Measurements from ENCODE around the gene TENT4A.

The TENT4A gene

GRCh38 chr5:6712577-6713273, 507 bp upstream of the TENT4A start:
- H2BK5ac ChIP-seq (ENCODE audit: low read depth, low read length, poor library complexity, severe bottlenecking): peak overlapping the region; percentile 96
- peak overlapping the region; percentile 85 for H3K27ac ChIP-seq (ENCODE audit: low read length, poor library complexity, severe bottlenecking)
- H4K91ac ChIP-seq (ENCODE audit: low read length): peak overlapping the region; percentile 80
- H2BK120ac ChIP-seq (ENCODE audit: low read depth, low read length): peak overlapping the region; percentile 66
- H3K14ac ChIP-seq (ENCODE audit: low read length in 2 of 2): peak overlapping the region in 1 of 2 experiments; percentile 96
- peak overlapping the region; percentile 34 for H2BK15ac ChIP-seq (ENCODE audit: low read depth, poor library complexity, severe bottlenecking)
- peak overlapping the region in 1 of 2 experiments; percentile 71 for H3K4ac ChIP-seq (ENCODE audit: low read depth in 1 of 2, low read length in 2 of 2)
- peak overlapping the region; percentile 76 for H4K8ac ChIP-seq (ENCODE audit: low read length)
- no peak overlapping the region for H2AK5ac ChIP-seq (ENCODE audit: low read length, severe bottlenecking)
- H3K4me3 ChIP-seq (ENCODE audit: insufficient read depth in 1 of 2, low read depth in 1 of 2, low read length in 2 of 2): peak overlapping the region; percentile 89 to 92
- H2AFZ ChIP-seq (ENCODE audit: low read depth, low read length): peak overlapping the region; percentile 94
- WGBS: under 1% methylated on average over 40 of the region's 85 CpGs
- H3K9ac ChIP-seq (ENCODE audit: low read length): peak overlapping the region; percentile 93
- peak overlapping the region in 1 of 2 experiments; percentile 83 for H3K23ac ChIP-seq (ENCODE audit: low read length in 2 of 2)
- H3K4me2 ChIP-seq (ENCODE audit: low read length, poor library complexity, severe bottlenecking): peak overlapping the region; percentile 98
- peak; percentile 96 for DNase-seq
- H3K27me3 ChIP-seq (ENCODE audit: control insufficient read depth in 1 of 2, insufficient read depth in 1 of 2, low read length in 2 of 2): no peaks in the 10 kb centered on the region
- peaks cover 33% of the 10 kb centered on the region for H3K4me1 ChIP-seq (ENCODE audit: control insufficient read depth, insufficient read depth, low read depth, low read length)
- H3K9me3 ChIP-seq (ENCODE audit: control insufficient read depth, low read length): no peaks in the 10 kb centered on the region
- peaks cover 0 to 14% of the 10 kb centered on the region in 2 experiments for H3K36me3 ChIP-seq (ENCODE audit: control insufficient read depth in 1 of 2, insufficient read depth in 2 of 2, low read depth in 1 of 2, low read length in 2 of 2)
- H3K79me1 ChIP-seq (replicated peaks; ENCODE audit: low read length, poor library complexity, severe bottlenecking): no peaks in the 10 kb centered on the region
- peak overlapping the region; percentile 66 to 98 for H3K18ac ChIP-seq (ENCODE audit: low read depth in 1 of 2, low read length in 2 of 2)
- H2BK12ac ChIP-seq (ENCODE audit: low read length in 2 of 2): peak overlapping the region in 1 of 2 experiments; percentile 69

- H3K79me1 ChIP-seq (replicated peaks; ENCODE audit: low read length, poor library complexity, severe bottlenecking): peaks cover 1% of the 10 kb centered on the region
- no peak overlapping the region for H2BK15ac ChIP-seq (ENCODE audit: low read depth, poor library complexity, severe bottlenecking)
- WGBS: under 1% methylated on average over 69 of the region's 99 CpGs
- H4K91ac ChIP-seq (ENCODE audit: low read length): no peak overlapping the region
- H3K27ac ChIP-seq (ENCODE audit: low read length, poor library complexity, severe bottlenecking): no peak overlapping the region
- H3K9me3 ChIP-seq (ENCODE audit: control insufficient read depth, low read length): no peaks in the 10 kb centered on the region
- H3K4me3 ChIP-seq (ENCODE audit: insufficient read depth in 1 of 2, low read depth in 1 of 2, low read length in 2 of 2): peak overlapping the region; percentile 88 to 90
- H4K8ac ChIP-seq (ENCODE audit: low read length): no peak overlapping the region
- H3K36me3 ChIP-seq (ENCODE audit: control insufficient read depth in 1 of 2, insufficient read depth in 2 of 2, low read depth in 1 of 2, low read length in 2 of 2): peaks cover 0 to 21% of the 10 kb centered on the region in 2 experiments
- no peak overlapping the region for H2AK5ac ChIP-seq (ENCODE audit: low read length, severe bottlenecking)
- H3K14ac ChIP-seq (ENCODE audit: low read length in 2 of 2): peak overlapping the region in 1 of 2 experiments; percentile 63
- H2BK12ac ChIP-seq (ENCODE audit: low read length in 2 of 2): peak overlapping the region in 1 of 2 experiments; percentile 24
- H2AFZ ChIP-seq (ENCODE audit: low read depth, low read length): no peak overlapping the region
- H3K27me3 ChIP-seq (ENCODE audit: control insufficient read depth in 1 of 2, insufficient read depth in 1 of 2, low read length in 2 of 2): no peaks in the 10 kb centered on the region
- H3K4me2 ChIP-seq (ENCODE audit: low read length, poor library complexity, severe bottlenecking): peak overlapping the region; percentile 86
- H2BK120ac ChIP-seq (ENCODE audit: low read depth, low read length): peak overlapping the region; percentile 83
- peak overlapping the region in 1 of 2 experiments; percentile 33 for H3K4ac ChIP-seq (ENCODE audit: low read depth in 1 of 2, low read length in 2 of 2)
- peak overlapping the region in 1 of 2 experiments; percentile 88 for H3K18ac ChIP-seq (ENCODE audit: low read depth in 1 of 2, low read length in 2 of 2)
- peak overlapping the region; percentile 88 for H3K9ac ChIP-seq (ENCODE audit: low read length)
- H3K4me1 ChIP-seq (ENCODE audit: control insufficient read depth, insufficient read depth, low read depth, low read length): peaks cover 33% of the 10 kb centered on the region
- no peak for DNase-seq
- peak overlapping the region in 1 of 2 experiments; percentile 64 for H3K23ac ChIP-seq (ENCODE audit: low read length in 2 of 2)
- no peak overlapping the region for H2BK5ac ChIP-seq (ENCODE audit: low read depth, low read length, poor library complexity, severe bottlenecking)
Measured at GRCh38 chr5:6714226-6715041, 1.2 kb downstream of the TENT4A start.

GRCh38 chr5:6715271-6715670, 2.0 kb downstream of the TENT4A start:
- Histone ChIP-seq H4K8ac (ENCODE audit: low read length) (no peak overlapping the region), H3K14ac (ENCODE audit: low read length in 2 of 2) (no peak overlapping the region), H3K4me3 (ENCODE audit: insufficient read depth in 1 of 2, low read depth in 1 of 2, low read length in 2 of 2) (peak overlapping the region in 1 of 2 experiments; percentile 88), H2BK120ac (ENCODE audit: low read depth, low read length) (no peak overlapping the region), H3K9ac (ENCODE audit: low read length) (peak overlapping the region; percentile 88), H2AFZ (ENCODE audit: low read depth, low read length) (no peak overlapping the region), H2BK15ac (ENCODE audit: low read depth, poor library complexity, severe bottlenecking) (no peak overlapping the region), H3K4ac (ENCODE audit: low read depth in 1 of 2, low read length in 2 of 2) (no peak overlapping the region), H2BK5ac (ENCODE audit: low read depth, low read length, poor library complexity, severe bottlenecking) (no peak overlapping the region), H3K4me1 (ENCODE audit: control insufficient read depth, insufficient read depth, low read depth, low read length) (peaks cover 35% of the 10 kb centered on the region), H3K23ac (ENCODE audit: low read length in 2 of 2) (no peak overlapping the region), H2BK12ac (ENCODE audit: low read length in 2 of 2) (no peak overlapping the region), H3K79me1 (replicated peaks; ENCODE audit: low read length, poor library complexity, severe bottlenecking) (peaks cover 2% of the 10 kb centered on the region), H4K91ac (ENCODE audit: low read length) (no peak overlapping the region), H3K27me3 (ENCODE audit: control insufficient read depth in 1 of 2, insufficient read depth in 1 of 2, low read length in 2 of 2) (no peaks in the 10 kb centered on the region), H3K9me3 (ENCODE audit: control insufficient read depth, low read length) (no peaks in the 10 kb centered on the region), H3K36me3 (ENCODE audit: control insufficient read depth in 1 of 2, insufficient read depth in 2 of 2, low read depth in 1 of 2, low read length in 2 of 2) (peaks cover 0 to 23% of the 10 kb centered on the region in 2 experiments), H3K4me2 (ENCODE audit: low read length, poor library complexity, severe bottlenecking) (peak overlapping the region; percentile 45), H3K18ac (ENCODE audit: low read depth in 1 of 2, low read length in 2 of 2) (no peak overlapping the region), H3K27ac (ENCODE audit: low read length, poor library complexity, severe bottlenecking) (no peak overlapping the region), H2AK5ac (ENCODE audit: low read length, severe bottlenecking) (no peak overlapping the region)
- WGBS: 32% methylated on average over 4 of the region's 6 CpGs
- DNase-seq: no peak
